Activated naive CD4-positive, alpha-beta T cell treated with anti-CD3 and anti-CD28 coated beads, Interleukin-2, amount 50 U/mL, for 72 hours (primary cell): ENCODE data around the gene CACNA2D2. TPM values are rescaled to one million over a fixed set of nuclear protein-coding genes. Genes with fewer than 3 reads are reported as not detected.

ENCODE experiments used
- ATAC-seq, 2 donors: fragments of 150-1000 bp; cut with Tn5 transposase; 2 replicates each; pipeline ENCODE4 v1.10.0; 2021; ENCODE audit warnings: mild to moderate bottlenecking in 2 of 2, moderate library complexity in 2 of 2
- DNase-seq, 2 donors: peaks; one replicate each; pipeline ENCODE4 v3.0.0; 2021 to 2022; ENCODE audit warnings: low spot score in 2 of 2
- H3K27ac Mint-ChIP-seq, 2 donors: one replicate each; pipeline ENCODE4 v1.8.0; 2022; ENCODE audit warnings: mild to moderate bottlenecking in 2 of 2, mixed read lengths in 2 of 2
- H3K36me3 Mint-ChIP-seq, 2 donors: one replicate each; pipeline ENCODE4 v1.8.0; 2022; ENCODE audit warnings: mixed read lengths in 2 of 2
- H3K9me3 Mint-ChIP-seq, 2 donors: one replicate each; pipeline ENCODE4 v1.8.0; 2022; ENCODE audit warnings: mixed read lengths in 2 of 2
- total RNA-seq, 2 donors: library from RNA; stranded (reverse); gene quantifications; one replicate each; pipeline ENCODE4 v1.2.3, GENCODE V29; 2022

Gene CACNA2D2
- 1 to 10 TPM; 2.4 to 3.0 TPM for total RNA-seq

DNA sequence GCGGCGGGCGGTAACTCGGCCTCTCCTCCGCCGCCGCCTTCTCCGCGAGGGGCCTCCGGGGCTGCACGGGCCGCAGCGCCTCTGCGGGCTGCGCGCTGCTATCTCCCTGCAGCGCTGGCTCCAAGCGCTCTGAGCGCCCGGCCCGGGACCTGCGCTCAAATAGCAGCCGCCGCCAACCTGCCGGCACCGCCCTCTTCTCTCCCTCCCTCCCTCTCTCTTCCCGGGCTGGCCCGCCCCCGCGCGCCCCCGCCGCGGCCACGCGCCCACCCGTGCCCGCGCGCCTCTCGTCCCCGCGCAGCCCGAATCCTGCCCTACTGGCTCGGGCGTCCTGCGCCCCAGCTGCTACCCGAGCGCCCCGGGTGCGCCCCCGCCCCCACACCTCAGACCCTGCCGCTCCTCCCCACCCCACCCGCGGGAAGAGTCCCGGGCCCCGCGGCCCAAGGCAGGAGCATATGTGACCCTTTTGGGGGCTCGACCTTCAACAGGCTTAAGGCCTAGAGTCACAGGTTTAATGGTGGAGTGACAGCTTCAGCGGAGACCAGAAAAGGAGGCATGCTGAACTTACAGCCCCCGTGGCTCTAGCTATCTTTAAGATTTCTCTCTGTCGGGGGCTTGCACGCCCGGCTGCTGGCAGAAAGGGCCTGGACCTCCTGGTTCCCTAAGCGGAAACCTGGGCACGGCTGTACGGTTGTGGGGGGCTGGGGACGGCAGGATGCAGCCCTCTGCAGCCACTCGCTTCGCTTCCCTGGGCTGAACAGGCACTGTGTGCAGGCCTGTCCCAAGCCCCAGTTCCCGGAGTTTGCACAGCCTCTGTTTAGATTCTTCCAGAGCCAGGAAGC, at the start of gene CACNA2D2:
CACNA2D2 (minus strand) TSS at position 131 of the 839 bp plus-strand sequence. CDS start 211 bp downstream, outside the sequence.
- no peak within 1 kb of the TSS for H3K27ac Mint-ChIP-seq
- ATAC-seq = peak; percentile 71 to 88
- no peaks in the 10 kb centered on the region for H3K9me3 Mint-ChIP-seq

DNA sequence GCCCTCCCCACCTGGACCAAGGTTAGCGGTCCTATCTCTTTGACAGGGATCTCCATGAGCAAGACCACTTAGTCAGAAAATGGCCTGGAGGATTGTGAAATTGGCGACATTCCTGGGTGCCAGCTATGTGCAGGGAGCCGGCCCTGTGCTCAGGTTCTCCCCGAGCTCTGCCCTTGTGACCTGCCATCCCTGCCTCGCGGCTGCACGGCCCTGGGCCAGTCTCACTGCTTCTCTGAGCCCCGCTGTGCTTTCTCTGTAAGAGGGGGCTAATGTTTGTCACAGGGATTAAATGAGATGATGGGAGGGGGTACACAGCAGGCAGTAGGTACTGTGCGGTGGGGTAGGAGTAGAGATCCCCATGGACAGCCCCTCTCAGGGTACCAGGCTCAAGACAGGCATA, 49.2 kb upstream of the CACNA2D2 start:
- DNase-seq = no peak
- Mint-ChIP-seq H3K9me3 (no peaks in the 10 kb centered on the region), H3K27ac (no peak overlapping the region), H3K36me3 (no peaks in the 10 kb centered on the region)
- ATAC-seq = no peak

More for the DNA sequence above, at the start of gene CACNA2D2:
- no peaks in the 10 kb centered on the region for H3K36me3 Mint-ChIP-seq
- peak in 1 of 2 donors; percentile 51 for DNase-seq

DNA sequence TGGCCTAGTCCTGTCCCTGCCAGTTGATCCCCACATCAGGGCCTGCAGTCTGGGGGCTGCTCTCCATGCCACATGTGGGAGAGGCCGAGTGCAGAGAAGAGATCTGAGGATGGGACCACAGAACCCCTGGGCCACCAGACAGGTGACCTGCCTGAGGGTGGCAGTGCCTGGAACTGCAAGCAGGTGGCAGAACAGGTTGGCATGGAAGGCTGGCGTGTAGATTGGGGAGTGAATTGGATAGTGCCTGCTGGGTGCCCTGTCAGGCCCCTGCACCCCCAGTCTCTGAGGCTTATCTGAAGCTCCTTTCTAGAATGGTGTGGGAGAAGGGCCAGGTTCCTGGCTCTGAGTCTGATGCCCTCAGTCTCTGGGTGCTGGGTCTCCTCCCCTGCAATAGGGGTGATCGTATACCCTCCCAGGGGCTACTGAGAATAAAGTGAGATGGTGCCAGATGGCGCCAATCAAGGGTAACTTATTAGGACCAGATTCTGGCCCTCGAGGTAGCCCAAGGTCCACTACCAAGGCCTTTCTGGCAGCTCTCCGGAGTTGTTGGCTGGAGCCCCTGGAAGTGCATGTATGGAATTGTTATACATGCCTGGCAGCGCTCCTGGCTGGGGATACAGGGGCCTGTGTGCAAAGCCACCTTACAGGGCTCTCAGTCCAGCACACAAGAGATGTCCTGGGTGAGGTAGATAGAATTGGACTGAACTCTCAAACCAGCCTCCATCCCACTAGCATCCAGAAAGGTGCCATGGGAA, 48.4 kb upstream of the CACNA2D2 start:
- Mint-ChIP-seq H3K9me3 (no peaks in the 10 kb centered on the region), H3K36me3 (no peaks in the 10 kb centered on the region), H3K27ac (peak overlapping the region in 1 of 2 donors; percentile 34)
- ATAC-seq (no peak), DNase-seq (no peak)

DNA sequence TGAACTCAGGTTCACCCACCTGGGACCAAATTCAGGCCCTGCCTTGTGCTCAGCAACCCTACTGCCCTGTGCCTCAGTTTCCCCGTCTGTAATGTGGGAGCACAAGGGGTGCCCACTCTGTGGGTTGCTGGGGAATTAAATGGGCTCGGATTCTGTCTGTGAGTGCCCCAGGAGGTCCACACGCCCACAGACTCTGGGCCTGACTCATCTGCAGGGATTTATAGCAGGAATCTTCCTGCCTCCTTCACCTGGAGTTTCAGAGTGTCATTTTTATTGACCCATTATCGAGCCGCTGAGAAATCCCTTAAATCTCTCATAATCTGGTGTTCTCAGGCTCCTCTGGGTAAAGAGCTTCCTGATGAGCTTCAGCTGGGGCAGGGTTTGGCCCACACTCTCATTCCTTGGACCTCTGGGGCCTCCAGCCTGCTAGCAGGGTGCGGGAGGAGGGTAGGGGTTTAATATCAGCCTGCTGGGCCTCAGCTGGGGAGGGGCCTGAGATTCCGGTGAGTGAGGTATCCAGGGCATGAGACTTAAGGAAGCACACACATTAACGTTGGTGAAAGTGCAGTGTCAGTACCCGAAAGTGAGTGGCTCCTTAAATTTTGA, 47.7 kb upstream of the CACNA2D2 start:
- H3K27ac Mint-ChIP-seq = peak overlapping the region in 1 of 2 donors; percentile 34
- no peak for ATAC-seq
- H3K9me3 Mint-ChIP-seq = no peaks in the 10 kb centered on the region
- no peak for DNase-seq
- no peaks in the 10 kb centered on the region for H3K36me3 Mint-ChIP-seq

DNA sequence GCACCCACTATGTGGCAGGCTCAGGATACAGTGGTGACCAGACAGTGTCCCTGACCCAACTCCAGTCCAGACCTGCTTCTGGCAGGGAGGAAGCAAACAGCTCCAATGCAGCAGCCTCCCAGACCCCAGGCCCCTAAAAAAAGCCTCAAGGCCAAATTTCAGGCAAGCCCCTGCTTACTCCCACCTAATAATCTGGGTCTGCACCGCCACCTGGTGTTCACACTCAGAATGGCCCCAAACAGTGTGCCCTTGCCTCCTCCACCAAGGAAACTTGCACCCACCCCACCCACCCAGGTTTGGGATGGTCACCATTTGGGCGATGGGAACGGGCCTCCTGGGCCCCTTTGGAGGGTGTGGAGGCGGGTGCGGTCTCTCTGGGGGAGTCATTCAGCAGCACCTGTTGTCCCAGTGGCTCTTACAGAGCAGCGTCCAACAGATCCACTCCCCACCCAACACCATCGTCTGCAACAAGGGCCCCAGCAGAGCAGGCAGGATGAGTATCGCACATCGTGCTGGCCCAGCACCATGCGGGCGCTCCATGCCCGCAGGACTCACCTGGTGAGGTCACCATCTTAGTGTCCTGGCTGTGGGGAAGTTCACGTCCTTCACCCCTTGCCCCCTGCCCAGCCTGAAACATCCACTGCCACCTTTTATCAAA, 46.8 kb upstream of the CACNA2D2 start:
- peak in 1 of 2 donors; percentile 76 for DNase-seq
- H3K36me3 Mint-ChIP-seq = no peaks in the 10 kb centered on the region
- peak; percentile 65 to 73 for ATAC-seq
- H3K27ac Mint-ChIP-seq = no peak overlapping the region
- H3K9me3 Mint-ChIP-seq = no peaks in the 10 kb centered on the region

- Mint-ChIP-seq H3K27ac (no peak overlapping the region), H3K9me3 (no peaks in the 10 kb centered on the region), H3K36me3 (no peaks in the 10 kb centered on the region)
- DNase-seq = no peak
- no peak for ATAC-seq
These were observed 45.8 kb upstream of the CACNA2D2 start for GRCh38 chr3:50549226-50549625.

DNA sequence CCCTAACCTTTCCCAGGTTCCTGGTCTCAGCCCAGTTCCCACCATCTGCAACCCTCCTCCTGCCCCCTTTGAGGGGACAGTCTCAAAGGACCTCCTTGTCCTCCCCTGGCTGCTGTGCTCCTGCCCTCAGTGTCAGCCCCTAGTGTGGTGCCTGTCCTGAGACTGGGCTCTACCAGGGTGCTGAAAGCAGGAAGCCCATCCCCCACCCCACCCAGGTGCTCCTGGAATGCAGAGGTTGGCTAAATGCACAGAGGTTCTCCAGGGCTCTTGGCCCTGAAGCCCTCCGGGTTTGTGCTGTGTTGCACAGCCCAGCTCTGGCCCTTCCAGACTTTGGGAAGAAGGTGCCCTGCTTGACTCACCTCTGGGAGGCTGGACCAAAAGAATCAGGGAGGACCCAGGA, 42.3 kb upstream of the CACNA2D2 start:
- ATAC-seq = no peak
- Mint-ChIP-seq H3K9me3 (no peaks in the 10 kb centered on the region), H3K27ac (no peak overlapping the region), H3K36me3 (no peaks in the 10 kb centered on the region)
- no peak for DNase-seq

- ATAC-seq = peak; percentile 78 to 85
- Mint-ChIP-seq H3K27ac (no peak overlapping the region), H3K9me3 (no peaks in the 10 kb centered on the region), H3K36me3 (no peaks in the 10 kb centered on the region)
- peak; percentile 66 to 67 for DNase-seq
These were observed 39.0 kb upstream of the CACNA2D2 start for GRCh38 chr3:50542177-50543034.

DNA sequence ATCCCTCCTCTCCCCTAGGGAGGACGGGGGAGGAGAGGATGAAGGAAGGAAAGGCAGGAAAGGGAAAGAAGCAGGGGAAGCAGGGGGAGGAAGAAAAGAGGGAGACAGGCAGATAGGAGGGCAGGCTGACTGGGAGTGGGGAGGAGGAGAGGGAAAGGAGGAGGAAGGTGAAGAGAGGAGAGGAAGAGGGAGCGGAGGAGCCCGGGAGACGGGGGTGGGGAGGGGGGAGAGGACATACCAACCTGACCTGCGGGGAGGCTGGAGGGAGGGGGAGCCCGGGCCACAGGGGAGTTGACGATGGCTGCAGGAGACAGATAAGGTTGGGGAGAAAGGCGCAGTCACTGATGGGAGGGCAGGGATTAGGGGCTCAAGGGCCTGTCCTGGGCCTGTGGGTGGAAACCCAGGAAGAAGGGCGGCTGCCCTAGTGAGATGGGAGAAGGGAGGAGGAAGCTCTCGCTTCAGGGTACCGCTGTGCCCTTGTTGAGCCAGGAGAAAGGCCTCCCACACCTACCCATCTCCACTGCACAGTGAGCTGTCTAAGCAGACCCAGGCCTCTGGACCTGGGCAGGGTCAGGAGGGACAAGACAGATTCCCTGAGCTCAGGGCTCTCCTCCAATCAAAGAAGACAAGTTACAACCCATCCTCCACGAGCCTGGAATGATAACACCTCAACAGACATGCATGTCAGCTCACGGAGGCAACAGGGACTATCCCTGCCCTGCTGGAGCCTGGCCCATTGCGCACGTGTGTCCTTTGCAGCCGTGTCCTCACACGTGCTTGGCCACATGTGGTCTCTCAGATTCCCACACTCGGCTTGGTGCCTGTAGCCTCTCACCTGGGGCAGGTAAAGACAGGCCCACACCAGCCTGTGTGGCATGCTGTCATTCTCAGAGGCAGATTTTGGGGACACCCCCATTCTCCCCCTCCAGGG, 36.2 kb upstream of the CACNA2D2 start:
- no peaks in the 10 kb centered on the region for H3K9me3 Mint-ChIP-seq
- no peak for ATAC-seq
- peak overlapping the region in 1 of 2 donors; percentile 40 for H3K27ac Mint-ChIP-seq

GRCh38 chr3:50537421-50538129, 34.1 kb upstream of the CACNA2D2 start:
- Mint-ChIP-seq H3K36me3 (no peaks in the 10 kb centered on the region), H3K9me3 (no peaks in the 10 kb centered on the region), H3K27ac (no peak overlapping the region)
- ATAC-seq (no peak), DNase-seq (no peak)

More for the DNA sequence above, 36.2 kb upstream of the CACNA2D2 start:
- DNase-seq = no peak
- H3K36me3 Mint-ChIP-seq = no peaks in the 10 kb centered on the region

DNA sequence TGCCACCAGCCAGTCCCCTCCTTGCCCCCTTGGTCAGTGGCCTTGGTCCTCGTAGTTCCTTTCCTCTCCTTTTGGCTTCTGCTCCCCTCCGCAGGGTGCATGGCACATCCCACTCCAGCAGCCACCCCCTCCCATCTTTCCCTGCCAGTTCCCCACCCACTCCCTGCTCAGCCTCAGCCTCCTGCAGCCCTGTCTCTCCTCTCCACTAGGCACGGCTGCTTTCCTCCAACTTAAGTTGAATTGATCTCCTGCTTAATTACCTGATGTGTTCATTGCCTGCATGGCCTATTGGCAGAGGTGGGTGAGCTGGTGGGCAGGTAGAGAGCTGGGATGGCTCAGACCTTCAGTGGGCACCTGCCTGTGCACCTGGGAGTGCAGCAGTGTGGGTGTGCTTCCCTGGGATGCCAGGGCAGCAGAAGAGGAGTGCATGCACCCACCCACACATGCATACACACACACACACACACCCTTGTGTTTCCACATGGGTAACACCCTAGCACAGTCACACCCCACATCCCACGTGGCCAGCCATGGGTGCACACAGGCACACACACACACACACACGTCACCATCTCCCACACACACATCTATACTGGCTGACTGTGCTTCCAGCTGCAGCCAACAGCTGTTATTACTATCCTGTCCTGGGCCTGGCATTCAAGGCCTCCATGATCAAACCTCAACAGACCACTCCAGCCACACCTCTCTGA, 33.2 kb upstream of the CACNA2D2 start:
- DNase-seq (no peak), ATAC-seq (no peak)
- Mint-ChIP-seq H3K9me3 (no peaks in the 10 kb centered on the region), H3K36me3 (no peaks in the 10 kb centered on the region), H3K27ac (no peak overlapping the region)

DNA sequence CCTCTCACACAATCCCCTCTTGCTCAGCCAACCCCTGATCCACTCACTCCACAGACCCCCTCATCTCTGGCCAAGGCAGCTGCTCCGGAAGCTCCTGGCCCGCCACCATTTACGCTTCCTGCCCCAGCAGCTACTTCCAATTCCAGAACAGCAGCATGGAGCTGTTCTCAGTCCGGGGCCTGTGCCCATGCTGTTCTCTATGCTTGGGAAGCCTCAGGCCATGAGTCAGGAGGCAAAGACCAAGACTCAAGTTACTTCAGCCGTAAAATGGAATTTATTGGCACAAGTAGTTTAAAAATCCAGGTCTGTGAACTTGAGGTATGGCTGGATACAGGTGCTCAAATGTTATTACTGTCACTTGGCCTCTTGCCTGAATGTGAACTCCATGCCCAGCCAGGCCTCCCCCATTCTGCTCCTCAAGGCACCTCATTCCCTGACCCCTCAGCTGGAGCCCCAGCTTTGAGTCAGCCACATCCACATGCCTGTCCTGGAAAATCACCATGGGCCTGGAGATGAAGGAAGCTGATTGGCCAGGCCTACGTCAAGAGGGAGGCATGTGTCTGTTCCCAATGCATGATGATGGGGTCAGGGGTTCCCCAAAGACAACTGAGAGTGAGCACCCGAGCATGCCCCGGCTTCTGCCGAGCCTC, 31.4 kb upstream of the CACNA2D2 start:
- no peaks in the 10 kb centered on the region for H3K9me3 Mint-ChIP-seq

GRCh38 chr3:50533807-50534461, 30.5 kb upstream of the CACNA2D2 start:
- Mint-ChIP-seq H3K27ac (no peak overlapping the region), H3K9me3 (no peaks in the 10 kb centered on the region), H3K36me3 (no peaks in the 10 kb centered on the region)
- ATAC-seq (no peak), DNase-seq (no peak)

More for the DNA sequence above, 31.4 kb upstream of the CACNA2D2 start:
- ATAC-seq (no peak), DNase-seq (no peak)
- H3K36me3 Mint-ChIP-seq = no peaks in the 10 kb centered on the region
- H3K27ac Mint-ChIP-seq = no peak overlapping the region
